ENCODE data around the gene C1QTNF8. TPM values are rescaled to one million over a fixed set of nuclear protein-coding genes. Genes with fewer than 3 reads are reported as not detected.

C1QTNF8 gene
- total RNA-seq, 1 donor from 2014 or later, result not detected

GRCh38 chr16:1061769-1062505, 34.1 kb downstream of the C1QTNF8 start:
- no peak for DNase-seq
- intact Hi-C loops (cut with micrococcal nuclease), result no loop called here
- peaks cover 86% of the 10 kb centered on the region for H3K27me3 ChIP-seq (ENCODE audit: low read depth)

DNA sequence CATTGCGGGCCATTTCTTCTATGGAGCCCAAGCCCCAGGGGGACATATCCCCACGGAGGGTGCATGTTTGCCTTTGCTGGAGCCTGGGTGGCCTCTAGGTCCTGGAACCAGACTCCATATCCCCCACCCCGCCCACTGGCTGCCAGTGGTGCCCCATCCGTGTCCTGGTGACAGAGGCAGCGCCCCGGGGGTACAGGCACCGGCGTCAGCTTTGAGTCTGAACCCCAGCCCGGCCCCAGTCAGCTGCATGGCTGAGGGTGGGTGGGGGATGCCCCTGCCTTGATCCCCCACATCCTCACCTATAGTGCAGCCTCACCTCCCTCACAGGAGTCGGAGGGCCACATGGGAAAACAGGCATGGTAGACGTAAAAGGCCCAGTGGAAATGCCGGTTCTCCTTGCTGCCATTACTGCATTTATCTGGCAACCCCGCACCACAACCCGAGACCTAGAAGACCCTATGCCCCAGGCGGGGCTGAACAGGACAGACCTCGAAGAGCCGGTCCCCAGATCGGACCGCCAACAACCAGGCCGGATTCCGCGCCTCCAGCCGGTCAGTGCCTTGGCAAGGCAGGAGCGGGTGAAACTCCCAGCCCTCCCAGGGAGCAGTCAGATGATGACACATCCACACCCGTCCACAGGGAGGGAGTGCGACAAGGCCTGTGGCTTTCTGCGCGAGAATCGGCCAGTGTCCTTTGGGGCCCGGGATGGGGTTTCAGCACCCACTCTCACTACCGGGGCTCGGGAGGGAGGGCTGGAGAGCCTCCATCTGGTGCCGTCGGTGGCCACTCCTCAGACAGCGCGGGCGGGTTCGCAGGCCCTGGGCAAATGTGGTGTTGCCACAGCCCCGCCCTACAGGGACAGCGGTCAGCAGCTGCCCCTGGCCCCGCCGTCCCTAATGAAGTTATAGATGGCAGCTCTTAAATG, 35.4 kb downstream of the C1QTNF8 start:
- Histone ChIP-seq H3K9me3 (replicated peaks) (peaks cover 24% of the 10 kb centered on the region), H3K36me3 (no peaks in the 10 kb centered on the region), H3K4me1 (no peaks in the 10 kb centered on the region), H3K27me3 (ENCODE audit: low read depth) (peaks cover 81% of the 10 kb centered on the region), H3K4me3 (no peak overlapping the region), H3K27ac (replicated peaks) (no peak overlapping the region)
- TF ChIP-seq, protein P1, sequence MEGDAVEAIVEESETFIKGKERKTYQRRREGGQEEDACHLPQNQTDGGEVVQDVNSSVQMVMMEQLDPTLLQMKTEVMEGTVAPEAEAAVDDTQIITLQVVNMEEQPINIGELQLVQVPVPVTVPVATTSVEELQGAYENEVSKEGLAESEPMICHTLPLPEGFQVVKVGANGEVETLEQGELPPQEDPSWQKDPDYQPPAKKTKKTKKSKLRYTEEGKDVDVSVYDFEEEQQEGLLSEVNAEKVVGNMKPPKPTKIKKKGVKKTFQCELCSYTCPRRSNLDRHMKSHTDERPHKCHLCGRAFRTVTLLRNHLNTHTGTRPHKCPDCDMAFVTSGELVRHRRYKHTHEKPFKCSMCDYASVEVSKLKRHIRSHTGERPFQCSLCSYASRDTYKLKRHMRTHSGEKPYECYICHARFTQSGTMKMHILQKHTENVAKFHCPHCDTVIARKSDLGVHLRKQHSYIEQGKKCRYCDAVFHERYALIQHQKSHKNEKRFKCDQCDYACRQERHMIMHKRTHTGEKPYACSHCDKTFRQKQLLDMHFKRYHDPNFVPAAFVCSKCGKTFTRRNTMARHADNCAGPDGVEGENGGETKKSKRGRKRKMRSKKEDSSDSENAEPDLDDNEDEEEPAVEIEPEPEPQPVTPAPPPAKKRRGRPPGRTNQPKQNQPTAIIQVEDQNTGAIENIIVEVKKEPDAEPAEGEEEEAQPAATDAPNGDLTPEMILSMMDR (IDR thresholded peaks at IDR 0.05; ENCODE audit: borderline replicate concordance), result no peak
- intact Hi-C loops (cut with micrococcal nuclease), result no loop called here
- no peak for DNase-seq

More at GRCh38 chr16:1061769-1062505, 34.1 kb downstream of the C1QTNF8 start:
- TF ChIP-seq, protein P1 (IDR thresholded peaks at IDR 0.05; ENCODE audit: borderline replicate concordance), result no peak
- Histone ChIP-seq H3K4me1 (no peaks in the 10 kb centered on the region), H3K36me3 (no peaks in the 10 kb centered on the region), H3K9me3 (replicated peaks) (peaks cover 16% of the 10 kb centered on the region), H3K27ac (replicated peaks) (no peak overlapping the region), H3K4me3 (no peak overlapping the region)

GRCh38 chr16:1059310-1059709, 36.7 kb downstream of the C1QTNF8 start:
- H3K36me3 ChIP-seq, result no peaks in the 10 kb centered on the region
- peaks cover 8% of the 10 kb centered on the region for H3K4me1 ChIP-seq

DNA sequence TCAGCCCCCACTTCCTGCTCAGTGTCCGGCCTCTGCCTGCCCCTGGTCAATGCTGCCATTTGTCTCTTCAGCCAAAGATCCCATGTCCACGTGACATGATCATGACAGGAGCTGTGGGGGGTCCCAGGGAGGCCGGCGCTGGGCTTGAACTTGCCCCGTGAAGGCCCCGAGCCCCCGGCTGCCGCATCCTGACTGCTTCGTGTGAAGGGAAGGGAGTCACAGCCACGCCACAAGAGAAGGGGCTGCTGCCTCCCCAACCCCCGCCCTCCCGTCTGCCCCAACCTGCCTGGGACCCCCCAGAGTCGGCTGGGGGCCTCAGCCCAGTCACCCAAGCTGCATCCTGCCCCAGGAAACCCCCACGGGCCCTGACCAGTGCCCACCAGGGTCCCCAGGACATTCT, 37.8 kb downstream of the C1QTNF8 start:
- H3K4me1 ChIP-seq, result peaks cover 8% of the 10 kb centered on the region
- peaks cover 24% of the 10 kb centered on the region for H3K9me3 ChIP-seq (replicated peaks)
- TF ChIP-seq, protein P1 (IDR thresholded peaks at IDR 0.05; ENCODE audit: borderline replicate concordance), result no peak
- intact Hi-C loops (cut with micrococcal nuclease), result loop anchor here (10.0 kb wide), 1 partner anchor 243 kb away; no protein-coding TSS in a partner anchor
- H3K36me3 ChIP-seq, result no peaks in the 10 kb centered on the region
- H3K4me3 ChIP-seq, result no peak overlapping the region
- no peak overlapping the region for H3K27ac ChIP-seq (replicated peaks)
- peaks cover 81% of the 10 kb centered on the region for H3K27me3 ChIP-seq (ENCODE audit: low read depth)
- DNase-seq, result no peak

More at GRCh38 chr16:1059310-1059709, 36.7 kb downstream of the C1QTNF8 start:
- intact Hi-C loops (cut with micrococcal nuclease), result loop anchor here (10.0 kb wide), 1 partner anchor 245 kb away; no protein-coding TSS in a partner anchor
- Histone ChIP-seq H3K4me3 (no peak overlapping the region), H3K27ac (replicated peaks) (no peak overlapping the region), H3K9me3 (replicated peaks) (peaks cover 24% of the 10 kb centered on the region), H3K27me3 (ENCODE audit: low read depth) (peaks cover 81% of the 10 kb centered on the region)
- DNase-seq, result no peak
- TF ChIP-seq, protein P1 (IDR thresholded peaks at IDR 0.05; ENCODE audit: borderline replicate concordance), result no peak

GRCh38 chr16:1057252-1057932, 38.7 kb downstream of the C1QTNF8 start:
- Histone ChIP-seq H3K9me3 (replicated peaks) (peaks cover 24% of the 10 kb centered on the region), H3K4me3 (no peak overlapping the region), H3K27me3 (ENCODE audit: low read depth) (peaks cover 81% of the 10 kb centered on the region), H3K27ac (replicated peaks) (no peak overlapping the region), H3K36me3 (no peaks in the 10 kb centered on the region), H3K4me1 (peaks cover 8% of the 10 kb centered on the region)
- intact Hi-C loops (cut with micrococcal nuclease), result loop anchor here (10.0 kb wide), 1 partner anchor 243 kb away; no protein-coding TSS in a partner anchor
- DNase-seq, result no peak
- TF ChIP-seq, protein P1 (IDR thresholded peaks at IDR 0.05; ENCODE audit: borderline replicate concordance), result peak; percentile 81

Measured in left ventricle myocardium inferior (tissue), 1 donor.